Neural progenitor cell (in vitro differentiated cells): ENCODE results near the gene EPHB6.

ENCODE experiments used
- CTCF ChIP-seq: fragments of 200-600 bp; sonication (generic); IDR thresholded peaks from 2 replicates; pipeline ENCODE4 v1.5.1; 2017; ENCODE audit warnings: antibody characterized with exemption, mild to moderate bottlenecking
- EZH2 ChIP-seq: fragments of 200-600 bp; sonication (generic); IDR thresholded peaks from 2 replicates; pipeline ENCODE4 v1.6.1; 2017; ENCODE audit warnings: antibody characterized with exemption, mild to moderate bottlenecking, moderate library complexity
- EZH2phosphoT487 ChIP-seq: fragments of 200-600 bp; sonication (generic); IDR thresholded peaks from 2 replicates; pipeline ENCODE4 v1.6.1; 2017; ENCODE audit warnings: antibody characterized with exemption

DNA sequence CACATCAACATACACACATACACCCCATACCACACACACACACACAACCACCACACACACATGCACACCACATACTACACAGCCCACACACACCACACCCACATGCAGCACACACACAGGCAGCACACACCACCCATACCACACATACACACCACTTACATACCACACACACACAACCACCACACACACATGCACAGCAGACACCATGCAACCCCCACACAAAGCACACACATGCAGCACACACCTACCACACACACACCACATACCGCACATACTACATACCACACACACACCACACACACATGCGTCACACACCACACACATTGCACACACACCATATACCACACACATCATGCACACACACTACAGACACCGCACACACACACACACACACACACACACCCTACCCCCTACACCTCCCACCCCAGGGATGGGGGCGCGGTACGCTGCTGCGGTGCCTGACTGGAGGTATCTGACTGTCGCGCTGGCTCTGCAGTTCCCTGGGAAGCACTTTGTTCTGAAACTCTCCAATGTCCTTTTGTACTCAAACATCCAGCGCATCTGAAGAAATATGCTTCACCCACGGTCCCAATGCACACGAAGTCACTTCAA is 36.1 kb downstream of the EPHB6 start:
- TF ChIP-seq CTCF (no peak), EZH2phosphoT487 (no peak), EZH2 (no peak)
